HEK293T (cell line): ENCODE results near the gene COG8.

Experiments used
- BHLHE40 ChIP-seq: fragments of 450-650 bp; IDR thresholded peaks from 2 replicates; pipeline ENCODE4 v1.6.1; 2016; ENCODE audit warnings: mild to moderate bottlenecking, moderate library complexity, borderline replicate concordance
- FOXK2 ChIP-seq: fragments of 450-650 bp; IDR thresholded peaks from 2 replicates; pipeline ENCODE4 v1.6.1; 2016; ENCODE audit warnings: mild to moderate bottlenecking
- FOXM1 ChIP-seq: fragments of 450-650 bp; IDR thresholded peaks from 2 replicates; pipeline ENCODE4 v1.6.1; 2017; ENCODE audit warnings: mild to moderate bottlenecking, borderline replicate concordance
- NFRKB ChIP-seq: fragments of 450-650 bp; IDR thresholded peaks from 2 replicates; pipeline ENCODE4 v1.6.1; 2016; ENCODE audit warnings: mild to moderate bottlenecking, moderate library complexity
- SP1 ChIP-seq: fragments of 450-650 bp; IDR thresholded peaks from 2 replicates; pipeline ENCODE4 v1.6.1; 2017
- SUZ12 ChIP-seq: fragments of 450-650 bp; IDR thresholded peaks from 2 replicates; pipeline ENCODE4 v1.6.1; 2016; ENCODE audit warnings: mild to moderate bottlenecking

- TF ChIP-seq SP1 (no peak), FOXK2 (no peak), FOXM1 (no peak), SUZ12 (no peak), BHLHE40 (no peak), NFRKB (no peak)
Observed at GRCh38 chr16:69322343-69322742, 17.0 kb downstream of the COG8 start.
